Measurements from ENCODE around the gene RNF222. TPM values are rescaled to one million over a fixed set of nuclear protein-coding genes. Genes with fewer than 3 reads are reported as not detected.
A peak's percentile ranks its signal among the peaks of the same experiment; 100 is the strongest.

The RNF222 gene
- polyA plus RNA-seq, 1 donor from 2014 or later, result not detected

DNA sequence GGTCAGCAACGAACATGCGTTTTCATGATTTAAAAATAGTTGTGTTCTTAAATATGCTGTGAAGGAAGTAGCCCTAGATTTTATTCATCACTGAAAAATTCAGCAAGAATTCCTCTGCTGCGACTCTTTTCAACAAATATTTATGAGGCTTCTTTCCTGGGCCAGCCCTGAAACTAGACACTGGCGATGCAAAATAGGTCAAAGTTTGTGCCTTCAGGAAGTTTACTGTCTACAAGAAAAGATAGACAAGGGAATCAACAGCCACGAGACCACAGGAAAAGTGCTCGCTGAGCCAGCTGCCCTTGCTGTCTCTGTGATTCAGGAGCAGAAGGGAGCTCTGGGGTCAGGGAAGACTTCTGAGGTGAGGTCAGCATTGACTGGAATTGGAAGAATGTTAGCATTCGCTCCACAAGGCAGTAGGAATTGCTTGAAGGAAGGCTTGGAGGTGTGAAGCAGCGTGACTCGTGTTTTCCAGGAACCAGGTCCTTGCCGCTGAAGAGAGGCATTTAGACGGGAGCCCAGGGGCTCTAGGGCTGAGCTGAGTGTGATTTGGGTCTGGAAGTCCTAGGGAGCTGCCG, 12.7 kb downstream of the RNF222 start:
- H3F3A ChIP-seq (ENCODE audit: insufficient read depth, low read length, poor library complexity, severe bottlenecking), result no peaks in the 10 kb centered on the region
- H3K9me3 ChIP-seq (ENCODE audit: low read length), result no peaks in the 10 kb centered on the region
- no peak overlapping the region for H3K4me3 ChIP-seq (ENCODE audit: low read length)
- H2AFZ ChIP-seq (ENCODE audit: low read depth, low read length), result no peak overlapping the region
- H3K36me3 ChIP-seq (ENCODE audit: insufficient read depth, low read length), result no peaks in the 10 kb centered on the region
- H3K27me3 ChIP-seq (ENCODE audit: insufficient read depth, low read depth, low read length), result no peaks in the 10 kb centered on the region
- H3K9ac ChIP-seq (ENCODE audit: low read length), result no peak overlapping the region
- H3K9me2 ChIP-seq (ENCODE audit: insufficient read depth, low read length), result no peaks in the 10 kb centered on the region
- peaks cover 23% of the 10 kb centered on the region for H3K79me2 ChIP-seq (replicated peaks; ENCODE audit: insufficient read depth, low read length)
- H3K4me2 ChIP-seq (ENCODE audit: low read length), result no peak overlapping the region
- TF ChIP-seq POLR2AphosphoS5 (IDR thresholded peaks at IDR 0.05), result no peak
- TF ChIP-seq SMC3 (conservative IDR thresholded peaks at IDR 0.05; ENCODE audit: poor library complexity), result no peak
- TF ChIP-seq, protein P1, sequence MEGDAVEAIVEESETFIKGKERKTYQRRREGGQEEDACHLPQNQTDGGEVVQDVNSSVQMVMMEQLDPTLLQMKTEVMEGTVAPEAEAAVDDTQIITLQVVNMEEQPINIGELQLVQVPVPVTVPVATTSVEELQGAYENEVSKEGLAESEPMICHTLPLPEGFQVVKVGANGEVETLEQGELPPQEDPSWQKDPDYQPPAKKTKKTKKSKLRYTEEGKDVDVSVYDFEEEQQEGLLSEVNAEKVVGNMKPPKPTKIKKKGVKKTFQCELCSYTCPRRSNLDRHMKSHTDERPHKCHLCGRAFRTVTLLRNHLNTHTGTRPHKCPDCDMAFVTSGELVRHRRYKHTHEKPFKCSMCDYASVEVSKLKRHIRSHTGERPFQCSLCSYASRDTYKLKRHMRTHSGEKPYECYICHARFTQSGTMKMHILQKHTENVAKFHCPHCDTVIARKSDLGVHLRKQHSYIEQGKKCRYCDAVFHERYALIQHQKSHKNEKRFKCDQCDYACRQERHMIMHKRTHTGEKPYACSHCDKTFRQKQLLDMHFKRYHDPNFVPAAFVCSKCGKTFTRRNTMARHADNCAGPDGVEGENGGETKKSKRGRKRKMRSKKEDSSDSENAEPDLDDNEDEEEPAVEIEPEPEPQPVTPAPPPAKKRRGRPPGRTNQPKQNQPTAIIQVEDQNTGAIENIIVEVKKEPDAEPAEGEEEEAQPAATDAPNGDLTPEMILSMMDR (IDR thresholded peaks at IDR 0.05; ENCODE audit: poor library complexity, severe bottlenecking), result no peak
- TF ChIP-seq RAD21 (conservative IDR thresholded peaks at IDR 0.05), result no peak
- TF ChIP-seq EZH2 (IDR thresholded peaks at IDR 0.05; ENCODE audit: borderline replicate concordance, insufficient read depth, low read length, poor library complexity, severe bottlenecking), result no peak
- TF ChIP-seq TAF1 (IDR thresholded peaks at IDR 0.05; ENCODE audit: low read depth), result no peak
- TF ChIP-seq, protein P2, sequence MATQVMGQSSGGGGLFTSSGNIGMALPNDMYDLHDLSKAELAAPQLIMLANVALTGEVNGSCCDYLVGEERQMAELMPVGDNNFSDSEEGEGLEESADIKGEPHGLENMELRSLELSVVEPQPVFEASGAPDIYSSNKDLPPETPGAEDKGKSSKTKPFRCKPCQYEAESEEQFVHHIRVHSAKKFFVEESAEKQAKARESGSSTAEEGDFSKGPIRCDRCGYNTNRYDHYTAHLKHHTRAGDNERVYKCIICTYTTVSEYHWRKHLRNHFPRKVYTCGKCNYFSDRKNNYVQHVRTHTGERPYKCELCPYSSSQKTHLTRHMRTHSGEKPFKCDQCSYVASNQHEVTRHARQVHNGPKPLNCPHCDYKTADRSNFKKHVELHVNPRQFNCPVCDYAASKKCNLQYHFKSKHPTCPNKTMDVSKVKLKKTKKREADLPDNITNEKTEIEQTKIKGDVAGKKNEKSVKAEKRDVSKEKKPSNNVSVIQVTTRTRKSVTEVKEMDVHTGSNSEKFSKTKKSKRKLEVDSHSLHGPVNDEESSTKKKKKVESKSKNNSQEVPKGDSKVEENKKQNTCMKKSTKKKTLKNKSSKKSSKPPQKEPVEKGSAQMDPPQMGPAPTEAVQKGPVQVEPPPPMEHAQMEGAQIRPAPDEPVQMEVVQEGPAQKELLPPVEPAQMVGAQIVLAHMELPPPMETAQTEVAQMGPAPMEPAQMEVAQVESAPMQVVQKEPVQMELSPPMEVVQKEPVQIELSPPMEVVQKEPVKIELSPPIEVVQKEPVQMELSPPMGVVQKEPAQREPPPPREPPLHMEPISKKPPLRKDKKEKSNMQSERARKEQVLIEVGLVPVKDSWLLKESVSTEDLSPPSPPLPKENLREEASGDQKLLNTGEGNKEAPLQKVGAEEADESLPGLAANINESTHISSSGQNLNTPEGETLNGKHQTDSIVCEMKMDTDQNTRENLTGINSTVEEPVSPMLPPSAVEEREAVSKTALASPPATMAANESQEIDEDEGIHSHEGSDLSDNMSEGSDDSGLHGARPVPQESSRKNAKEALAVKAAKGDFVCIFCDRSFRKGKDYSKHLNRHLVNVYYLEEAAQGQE (IDR thresholded peaks at IDR 0.05; ENCODE audit: borderline replicate concordance), result no peak
- TF ChIP-seq MXI1 (conservative IDR thresholded peaks at IDR 0.05; ENCODE audit: poor library complexity, severe bottlenecking), result no peak
- no peak for TF ChIP-seq EP300 (conservative IDR thresholded peaks at IDR 0.05; ENCODE audit: poor library complexity, severe bottlenecking)
- H4K20me1 ChIP-seq (ENCODE audit: insufficient read depth), result no peaks in the 10 kb centered on the region
- no peak overlapping the region for H3K27ac ChIP-seq (ENCODE audit: low read length)

DNA sequence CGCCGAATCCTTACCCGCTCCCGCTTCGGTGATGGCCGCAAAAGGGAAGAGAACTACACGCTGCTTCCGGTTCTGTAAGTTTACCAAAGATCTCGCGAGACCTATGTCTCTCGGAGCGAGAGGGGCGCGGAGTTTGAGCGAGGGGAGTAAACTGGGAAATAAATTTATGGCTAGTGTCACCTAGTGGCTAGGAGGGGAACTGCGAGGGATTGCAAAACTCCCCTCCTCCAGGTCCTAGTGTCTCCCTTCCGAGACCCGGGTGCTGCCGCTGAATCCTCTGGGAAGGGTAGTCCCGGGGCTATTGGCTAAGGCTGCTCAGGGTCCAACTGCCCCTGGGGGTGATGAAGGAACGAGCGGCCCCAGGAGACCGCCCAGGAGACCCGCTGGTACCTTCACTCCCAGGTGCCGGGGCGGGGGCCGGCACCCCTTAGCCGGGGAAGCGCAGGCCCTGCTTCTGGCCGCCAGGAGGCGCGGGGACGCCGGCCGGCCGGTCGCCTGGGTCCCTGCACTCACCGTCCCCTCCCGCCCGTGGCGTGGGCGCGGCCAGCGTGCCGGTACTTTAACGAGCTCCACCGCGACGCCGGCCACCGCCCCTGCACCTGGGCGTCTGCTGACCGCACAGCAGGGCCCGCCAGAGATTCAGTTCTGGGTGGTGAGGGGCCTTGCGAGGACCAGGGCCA, 14.3 kb downstream of the RNF222 start, which contains the start of gene RPL26:
Gene RPL26, minus strand, starts transcription at position 51 of the 680 bp plus-strand sequence. CDS start 883 bp downstream, outside the sequence.
- no peaks in the 10 kb centered on the region for H4K20me1 ChIP-seq (ENCODE audit: insufficient read depth)
- no peaks in the 10 kb centered on the region for H3K9me2 ChIP-seq (ENCODE audit: insufficient read depth, low read length)
- H3K9ac ChIP-seq (ENCODE audit: low read length), result peak within 1 kb of the TSS; percentile 85
- H3F3A ChIP-seq (ENCODE audit: insufficient read depth, low read length, poor library complexity, severe bottlenecking), result no peaks in the 10 kb centered on the region
- H3K79me2 ChIP-seq (replicated peaks; ENCODE audit: insufficient read depth, low read length), result peaks cover 23% of the 10 kb centered on the region
- no peaks in the 10 kb centered on the region for H3K36me3 ChIP-seq (ENCODE audit: insufficient read depth, low read length)
- peak within 1 kb of the TSS; percentile 79 for H3K27ac ChIP-seq (ENCODE audit: low read length)
- no peaks in the 10 kb centered on the region for H3K9me3 ChIP-seq (ENCODE audit: low read length)
- TF ChIP-seq TAF1 (IDR thresholded peaks at IDR 0.05; ENCODE audit: low read depth), result no peak
- TF ChIP-seq, protein P1 (IDR thresholded peaks at IDR 0.05; ENCODE audit: poor library complexity, severe bottlenecking), result peak; percentile 100
- peak; percentile 99 for TF ChIP-seq MXI1 (conservative IDR thresholded peaks at IDR 0.05; ENCODE audit: poor library complexity, severe bottlenecking)
- TF ChIP-seq SMC3 (conservative IDR thresholded peaks at IDR 0.05; ENCODE audit: poor library complexity), result peak; percentile 92
- TF ChIP-seq EZH2 (IDR thresholded peaks at IDR 0.05; ENCODE audit: borderline replicate concordance, insufficient read depth, low read length, poor library complexity, severe bottlenecking), result no peak
- peak; percentile 53 for TF ChIP-seq EP300 (conservative IDR thresholded peaks at IDR 0.05; ENCODE audit: poor library complexity, severe bottlenecking)
- peak; percentile 72 for TF ChIP-seq RAD21 (conservative IDR thresholded peaks at IDR 0.05)
- TF ChIP-seq POLR2AphosphoS5 (IDR thresholded peaks at IDR 0.05), result peak; percentile 89
- H3K27me3 ChIP-seq (ENCODE audit: insufficient read depth, low read depth, low read length), result no peaks in the 10 kb centered on the region
- H3K4me3 ChIP-seq (ENCODE audit: low read length), result peak within 1 kb of the TSS; percentile 94
- H3K4me2 ChIP-seq (ENCODE audit: low read length), result peak within 1 kb of the TSS; percentile 70
- H2AFZ ChIP-seq (ENCODE audit: low read depth, low read length), result peak within 1 kb of the TSS; percentile 99

Data from neural cell (in vitro differentiated cells).